HL-60/S4 treated with phorbol 12-myristate 13-acetate at 8.2 ng/mL for 4 days and 3 days (cell line): ENCODE measurements around the gene PCGF3.
"Not testable (repeated sequence)": the region's sequence is repeated elsewhere in the genome, so short reads cannot be mapped to it uniquely, and the experiment has no call there.

ENCODE experiments used
- in situ Hi-C: fragments of 300-500 bp; cut with MboI; formaldehyde crosslinking; loops from 2 replicates; pipeline ENCODE4 v1.15.0; 2022; ENCODE audit warnings: low sequenced_read_pairs

Gene PCGF3

DNA sequence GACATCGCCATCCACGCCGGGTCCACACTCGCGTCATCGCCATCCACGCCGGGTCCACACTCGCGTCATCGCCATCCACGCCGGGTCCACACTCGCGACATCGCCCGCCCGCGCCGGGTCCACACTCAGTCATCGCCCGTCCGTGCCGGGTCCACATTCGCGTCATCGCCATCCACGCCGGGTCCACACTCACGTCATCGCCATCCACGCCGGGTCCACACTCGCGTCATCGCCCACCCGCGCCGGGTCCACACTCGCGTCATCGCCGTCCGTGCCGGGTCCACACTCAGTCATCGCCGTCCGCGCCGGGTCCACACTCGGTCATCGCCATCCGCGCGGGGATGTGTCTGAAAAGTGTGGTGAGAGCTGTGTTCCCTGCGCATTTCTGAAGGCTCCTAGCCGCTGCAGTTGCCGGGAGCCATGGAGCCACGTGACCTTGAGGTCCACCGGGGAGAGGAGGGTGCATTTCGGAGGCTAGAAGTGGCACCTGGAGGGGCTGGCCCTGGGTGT lies 17.3 kb downstream of the PCGF3 start:
- in situ Hi-C loops: no loop called here

GRCh38 chr4:723751-724530 lies 18.3 kb downstream of the PCGF3 start:
- in situ Hi-C loops: no loop called here

GRCh38 chr4:725391-726234 lies 20.0 kb downstream of the PCGF3 start:
- in situ Hi-C loops: no loop called here

DNA sequence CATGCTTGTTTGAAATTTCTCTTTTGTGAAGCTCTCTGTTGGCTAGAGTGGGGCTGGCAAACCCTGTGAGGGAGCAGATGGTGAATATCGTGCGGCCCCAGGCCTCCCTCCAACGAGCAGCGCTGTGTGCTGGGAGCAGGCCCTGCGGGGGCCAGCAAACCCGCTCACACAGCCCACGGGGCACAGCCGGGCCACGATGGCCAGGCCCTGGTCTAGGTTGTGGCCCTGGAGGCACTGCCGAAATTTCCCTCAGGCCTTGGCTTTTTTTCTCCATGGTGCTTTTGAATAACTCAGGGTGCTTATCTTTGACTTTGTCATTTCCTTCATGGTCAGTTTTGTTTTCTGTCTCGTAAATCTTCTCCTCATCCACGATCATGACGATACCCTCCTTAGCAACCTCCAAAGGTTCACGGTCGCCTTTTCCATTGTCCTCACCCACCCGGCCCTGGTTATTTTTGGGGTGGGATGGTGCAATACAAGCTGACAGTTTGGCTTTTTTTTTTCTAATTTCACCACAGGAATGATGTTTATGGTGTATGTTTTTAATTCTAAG lies 20.7 kb downstream of the PCGF3 start:
- in situ Hi-C loops: no loop called here

- in situ Hi-C loops: no loop called here
Measured at GRCh38 chr4:726838-727237, 21.2 kb downstream of the PCGF3 start.

DNA sequence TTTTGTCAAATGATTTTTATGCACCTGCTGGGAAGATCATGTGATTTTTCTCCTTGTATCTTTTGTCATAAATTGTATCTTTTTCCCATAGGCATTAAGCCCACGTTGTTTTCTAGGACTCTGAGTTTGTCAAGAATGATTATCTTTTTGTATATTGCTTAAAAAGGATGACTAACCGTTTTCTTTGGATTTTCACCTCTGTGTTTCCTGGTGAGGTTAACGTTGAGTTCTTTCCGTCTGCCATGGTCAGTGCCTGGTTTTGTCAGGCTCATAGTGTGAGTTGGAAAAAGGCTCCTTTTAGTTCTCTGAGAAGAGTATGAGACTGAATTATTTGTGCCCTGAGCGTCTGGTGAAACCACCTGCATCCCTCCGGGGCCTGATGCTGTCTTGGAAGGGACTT lies 21.9 kb downstream of the PCGF3 start:
- in situ Hi-C loops: no loop called here

GRCh38 chr4:729336-730315 lies 24.0 kb downstream of the PCGF3 start:
- in situ Hi-C loops: no loop called here

- in situ Hi-C loops: no loop called here
Measured at GRCh38 chr4:730511-730910, 24.9 kb downstream of the PCGF3 start.

DNA sequence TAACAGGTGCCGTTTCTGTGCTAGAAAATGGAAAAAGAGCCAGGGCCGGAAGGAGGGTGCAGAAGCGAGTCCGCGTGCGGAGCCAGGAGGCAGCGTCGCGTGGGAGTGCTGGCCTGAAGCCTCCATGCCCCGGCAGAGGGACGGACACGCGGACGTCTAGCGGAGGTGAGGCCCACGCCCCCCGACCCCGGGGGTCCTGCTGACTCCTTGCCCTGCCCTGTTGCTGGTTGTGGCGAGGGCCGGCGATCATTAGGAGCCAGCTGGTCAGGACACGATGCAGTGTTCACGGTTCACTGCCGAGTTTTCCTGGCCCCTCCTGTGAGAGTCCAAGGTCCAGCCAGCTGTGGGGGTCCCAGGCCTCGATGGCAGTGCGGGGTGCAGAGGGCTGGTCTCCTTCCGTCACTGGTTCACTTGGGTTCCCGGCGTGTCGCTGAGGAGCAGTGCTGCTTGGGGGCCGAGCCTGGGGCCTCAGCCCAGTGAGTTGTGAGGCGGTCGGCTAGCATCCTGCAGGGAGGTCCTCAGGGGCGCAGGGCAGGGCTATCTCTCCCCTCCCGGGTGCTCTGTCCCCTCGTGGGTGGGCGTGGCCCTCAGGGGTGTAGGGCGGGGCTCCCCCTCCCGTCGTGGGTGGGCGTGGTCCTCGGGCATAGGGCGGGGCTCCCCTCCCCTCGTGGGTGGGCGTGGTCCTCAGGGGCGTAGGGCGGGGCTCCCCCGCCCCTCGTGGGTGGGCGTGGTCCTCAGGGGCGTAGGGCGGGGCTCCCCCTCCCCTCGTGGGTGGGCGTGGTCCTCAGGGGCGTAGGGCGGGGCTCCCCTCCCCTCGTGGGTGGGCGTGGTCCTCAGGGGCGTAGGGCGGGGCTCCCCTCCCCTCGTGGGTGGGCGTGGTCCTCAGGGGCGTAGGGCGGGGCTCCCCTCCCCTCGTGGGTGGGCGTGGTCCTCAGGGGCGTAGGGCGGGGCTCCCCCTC lies 25.6 kb downstream of the PCGF3 start:
- in situ Hi-C loops: not testable (repeated sequence)

GRCh38 chr4:731954-732353 lies 26.3 kb downstream of the PCGF3 start:
- in situ Hi-C loops: not testable (repeated sequence)

DNA sequence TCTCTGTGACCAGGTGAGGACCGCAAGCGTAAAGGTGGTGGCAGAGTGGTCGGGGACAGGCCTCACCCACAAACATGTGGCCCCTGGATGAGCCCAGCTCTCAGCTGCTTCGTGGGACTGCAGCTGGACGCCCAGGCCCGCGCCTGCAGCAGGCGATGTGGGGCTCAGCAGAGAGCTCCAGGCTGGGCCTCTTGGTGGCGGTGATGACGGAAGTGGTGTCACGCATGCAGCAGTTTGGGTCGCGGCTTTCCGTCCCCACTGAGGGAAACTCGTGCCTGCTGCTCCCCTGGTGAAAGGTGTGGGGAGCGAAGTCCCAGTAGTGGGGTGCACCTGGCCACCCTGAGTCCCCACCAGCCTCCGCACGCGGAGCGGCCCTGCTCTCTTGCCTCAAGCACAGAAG lies 26.9 kb downstream of the PCGF3 start:
- in situ Hi-C loops: no loop called here

DNA sequence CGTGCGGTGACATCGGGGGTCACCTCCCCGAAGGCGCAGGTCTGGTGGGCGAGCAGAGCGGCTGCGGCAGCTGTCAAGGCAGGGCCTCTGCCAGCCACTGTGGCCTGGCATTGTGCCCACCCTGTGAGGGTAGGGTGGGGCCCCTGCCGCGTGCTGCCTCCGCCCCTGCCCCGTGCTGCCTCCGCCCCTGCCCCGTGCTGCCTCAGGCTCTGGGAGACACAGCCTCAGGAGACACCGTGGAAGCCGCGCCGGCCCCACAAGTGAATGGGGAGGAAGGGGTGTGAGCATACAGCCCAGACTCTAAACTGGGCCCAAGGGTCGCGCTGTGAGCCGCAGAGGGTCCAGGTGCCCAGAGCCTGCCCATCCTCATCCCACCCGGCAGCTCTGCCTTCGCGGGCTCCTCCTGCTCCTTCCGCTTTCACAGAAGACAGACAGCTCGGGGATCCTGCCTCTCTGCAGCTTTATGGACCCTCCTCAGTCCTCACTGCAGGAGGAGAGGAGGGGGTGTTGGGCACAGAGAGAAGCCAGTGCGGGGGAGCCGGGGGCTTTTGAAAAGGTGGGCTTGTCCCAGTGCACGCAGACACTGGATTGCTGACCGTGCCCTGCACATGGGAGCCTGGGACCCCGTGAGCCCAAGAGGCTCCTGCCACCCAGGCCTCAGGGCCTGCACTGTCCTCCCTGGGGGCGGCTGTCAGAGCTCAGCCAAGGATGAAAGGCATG lies 27.4 kb downstream of the PCGF3 start:
- in situ Hi-C loops: no loop called here

DNA sequence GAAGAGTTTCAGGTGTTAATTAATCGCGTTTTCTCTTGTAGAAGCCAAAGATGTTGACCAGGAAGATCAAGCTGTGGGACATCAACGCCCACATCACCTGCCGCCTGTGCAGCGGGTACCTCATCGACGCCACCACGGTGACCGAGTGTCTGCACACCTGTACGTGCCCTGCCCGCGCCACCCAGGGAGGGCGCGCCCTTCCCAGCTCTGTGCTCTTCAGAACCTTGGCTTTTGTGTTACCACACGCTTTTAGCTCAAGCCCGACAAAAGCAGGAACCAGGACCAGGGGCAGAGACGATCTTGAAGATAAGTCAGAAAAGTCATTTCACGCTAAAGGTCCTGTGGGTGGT lies 28.0 kb downstream of the PCGF3 start:
- in situ Hi-C loops: no loop called here

DNA sequence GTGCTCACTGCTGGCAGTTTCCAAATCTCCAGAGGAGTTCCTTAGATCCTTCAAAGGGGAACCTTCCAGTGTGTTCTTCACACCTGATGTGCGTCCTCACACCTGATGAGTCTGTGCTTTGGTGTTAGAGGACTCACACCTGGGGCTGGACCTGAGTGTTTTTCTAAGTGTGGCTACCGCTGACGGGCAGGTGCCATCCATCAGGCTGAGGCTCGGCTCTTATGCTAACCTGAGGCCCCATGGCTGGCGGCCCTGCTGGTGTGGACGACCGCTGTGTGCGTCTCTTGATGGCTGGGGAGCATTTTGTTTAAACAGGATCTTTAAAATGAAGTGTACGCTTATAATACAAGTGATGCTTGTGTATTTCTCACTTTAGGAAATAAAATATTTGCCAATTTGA lies 28.4 kb downstream of the PCGF3 start:
- in situ Hi-C loops: no loop called here

GRCh38 chr4:734951-735350 lies 29.3 kb downstream of the PCGF3 start:
- in situ Hi-C loops: no loop called here

- in situ Hi-C loops: no loop called here
Measured at GRCh38 chr4:735583-735982, 30.0 kb downstream of the PCGF3 start.

DNA sequence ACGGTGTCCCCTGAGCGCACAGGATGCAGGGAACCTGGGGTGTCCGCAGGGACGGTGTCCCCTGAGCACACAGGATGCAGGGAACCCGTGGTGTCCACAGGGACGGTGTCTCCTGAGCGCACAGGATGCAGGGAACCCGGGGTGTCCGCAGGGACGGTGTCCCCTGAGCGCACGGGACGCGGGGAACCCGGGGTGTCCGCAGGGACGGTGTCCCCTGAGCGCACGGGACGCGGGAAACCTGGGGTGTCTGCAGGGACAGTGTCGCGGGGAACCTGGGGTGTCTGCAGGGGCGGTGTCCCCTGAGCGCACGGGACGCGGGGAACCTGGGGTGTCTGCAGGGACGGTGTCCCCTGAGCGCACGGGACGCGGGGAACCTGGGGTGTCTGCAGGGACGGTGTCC lies 30.9 kb downstream of the PCGF3 start:
- in situ Hi-C loops: not testable (repeated sequence)

GRCh38 chr4:738781-739280 lies 33.2 kb downstream of the PCGF3 start:
- in situ Hi-C loops: no loop called here

GRCh38 chr4:739569-739968 lies 33.9 kb downstream of the PCGF3 start:
- in situ Hi-C loops: no loop called here
